Measurements from ENCODE around the gene ZBTB9. TPM values are rescaled to one million over a fixed set of nuclear protein-coding genes. Genes with fewer than 3 reads are reported as not detected.
"Not testable (repeated sequence)": the region's sequence is repeated elsewhere in the genome, so short reads cannot be mapped to it uniquely, and the experiment has no call there.

ZBTB9 gene
- polyA plus RNA-seq, 3 donors: 0.42 to 2.0 (median 1.1) TPM

- Histone ChIP-seq H3K27ac (ENCODE audit: low read depth in 1 of 2, low read length in 2 of 2) (no peak overlapping the region), H3K9me3 (replicated peaks in 1 of 2; ENCODE audit: control insufficient read depth in 1 of 2, insufficient read depth in 1 of 2, low read length in 2 of 2) (no peaks in the 10 kb centered on the region), H3K27me3 (ENCODE audit: control insufficient read depth in 2 of 2, insufficient read depth in 2 of 2, low read length in 2 of 2) (no peaks in the 10 kb centered on the region), H3K79me2 (ENCODE audit: insufficient read depth, low read length) (no peaks in the 10 kb centered on the region), H4K20me1 (ENCODE audit: insufficient read depth, low read length) (no peaks in the 10 kb centered on the region), H3K4me1 (ENCODE audit: control insufficient read depth in 1 of 2, insufficient read depth in 2 of 2, low read length in 2 of 2) (no peaks in the 10 kb centered on the region), H3K4me3 (replicated peaks in 1 of 3; ENCODE audit: low read depth in 2 of 3, low read length in 3 of 3) (no peak overlapping the region), H3K4me2 (replicated peaks; ENCODE audit: extremely low read depth, low read length, poor library complexity, severe bottlenecking) (no peak overlapping the region), H2AFZ (ENCODE audit: insufficient read depth, low read depth, low read length, poor library complexity, severe bottlenecking) (no peak overlapping the region), H3K9ac (ENCODE audit: insufficient read depth, low read length, poor library complexity, severe bottlenecking) (no peak overlapping the region), H3K36me3 (replicated peaks in 1 of 2; ENCODE audit: control insufficient read depth in 1 of 2, insufficient read depth in 2 of 2, low read length in 2 of 2) (no peaks in the 10 kb centered on the region)
- DNase-seq: no peak
- intact Hi-C loops (cut with micrococcal nuclease): no loop called here
- no peaks in the 10 kb centered on the region for H3K4me1 Mint-ChIP-seq
- peaks cover 2 to 14% (median 7%) of the 10 kb centered on the region in 3 donors for H3K27me3 Mint-ChIP-seq (ENCODE audit: low read depth in 3 of 3)
- no CpG with 5 or more reads among the region's 3 CpGs for WGBS (ENCODE audit: insufficient coverage)
- TF ChIP-seq, protein P1, sequence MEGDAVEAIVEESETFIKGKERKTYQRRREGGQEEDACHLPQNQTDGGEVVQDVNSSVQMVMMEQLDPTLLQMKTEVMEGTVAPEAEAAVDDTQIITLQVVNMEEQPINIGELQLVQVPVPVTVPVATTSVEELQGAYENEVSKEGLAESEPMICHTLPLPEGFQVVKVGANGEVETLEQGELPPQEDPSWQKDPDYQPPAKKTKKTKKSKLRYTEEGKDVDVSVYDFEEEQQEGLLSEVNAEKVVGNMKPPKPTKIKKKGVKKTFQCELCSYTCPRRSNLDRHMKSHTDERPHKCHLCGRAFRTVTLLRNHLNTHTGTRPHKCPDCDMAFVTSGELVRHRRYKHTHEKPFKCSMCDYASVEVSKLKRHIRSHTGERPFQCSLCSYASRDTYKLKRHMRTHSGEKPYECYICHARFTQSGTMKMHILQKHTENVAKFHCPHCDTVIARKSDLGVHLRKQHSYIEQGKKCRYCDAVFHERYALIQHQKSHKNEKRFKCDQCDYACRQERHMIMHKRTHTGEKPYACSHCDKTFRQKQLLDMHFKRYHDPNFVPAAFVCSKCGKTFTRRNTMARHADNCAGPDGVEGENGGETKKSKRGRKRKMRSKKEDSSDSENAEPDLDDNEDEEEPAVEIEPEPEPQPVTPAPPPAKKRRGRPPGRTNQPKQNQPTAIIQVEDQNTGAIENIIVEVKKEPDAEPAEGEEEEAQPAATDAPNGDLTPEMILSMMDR (IDR thresholded peaks at IDR 0.05): no peak
- no peaks in the 10 kb centered on the region for H3K36me3 Mint-ChIP-seq
- peaks cover 0 to 9% (median 2%) of the 10 kb centered on the region in 7 donors for H3K9me3 Mint-ChIP-seq
- no peak overlapping the region for H3K27ac Mint-ChIP-seq
- H3K4me3 Mint-ChIP-seq: no peak overlapping the region
Measured at GRCh38 chr6:33483678-33484077, 29.3 kb downstream of the ZBTB9 start.

DNA sequence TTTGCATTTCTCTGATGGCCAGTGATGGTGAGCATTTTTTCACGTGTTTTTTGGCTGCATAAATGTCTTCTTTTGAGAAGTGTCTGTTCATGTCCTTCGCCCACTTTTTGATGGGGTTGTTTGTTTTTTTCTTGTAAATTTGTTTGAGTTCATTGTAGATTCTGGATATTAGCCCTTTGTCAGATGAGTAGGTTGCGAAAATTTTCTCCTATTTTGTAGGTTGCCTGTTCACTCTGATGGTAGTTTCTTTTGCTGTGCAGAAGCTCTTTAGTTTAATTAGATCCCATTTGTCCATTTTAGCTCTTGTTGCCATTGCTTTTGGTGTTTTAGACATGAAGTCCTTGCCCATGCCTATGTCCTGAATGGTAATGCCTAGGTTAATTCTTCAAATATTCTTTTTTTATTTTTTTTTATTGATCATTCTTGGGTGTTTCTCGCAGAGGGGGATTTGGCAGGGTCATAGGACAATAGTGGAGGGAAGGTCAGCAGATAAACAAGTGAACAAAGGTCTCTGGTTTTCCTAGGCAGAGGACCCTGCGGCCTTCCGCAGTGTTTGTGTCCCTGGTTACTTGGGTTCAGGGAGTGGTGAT is 30.4 kb downstream of the ZBTB9 start:
- H3K27me3 Mint-ChIP-seq (ENCODE audit: low read depth in 3 of 3): peaks cover 2 to 11% (median 7%) of the 10 kb centered on the region in 3 donors
- H3K9me3 ChIP-seq (replicated peaks in 1 of 2; ENCODE audit: control insufficient read depth in 1 of 2, insufficient read depth in 1 of 2, low read length in 2 of 2); H3K9me3 Mint-ChIP-seq; H3K27ac Mint-ChIP-seq; H3K4me2 ChIP-seq (replicated peaks; ENCODE audit: extremely low read depth, low read length, poor library complexity, severe bottlenecking); H3K4me1 ChIP-seq (ENCODE audit: control insufficient read depth in 1 of 2, insufficient read depth in 2 of 2, low read length in 2 of 2); H4K20me1 ChIP-seq (ENCODE audit: insufficient read depth, low read length); H3K4me1 Mint-ChIP-seq; H3K27ac ChIP-seq (ENCODE audit: low read depth in 1 of 2, low read length in 2 of 2); H3K36me3 Mint-ChIP-seq; intact Hi-C loops (cut with micrococcal nuclease); H3K79me2 ChIP-seq (ENCODE audit: insufficient read depth, low read length); H3K4me3 ChIP-seq (replicated peaks in 1 of 3; ENCODE audit: low read depth in 2 of 3, low read length in 3 of 3); H3K4me3 Mint-ChIP-seq; H3K27me3 ChIP-seq (ENCODE audit: control insufficient read depth in 2 of 2, insufficient read depth in 2 of 2, low read length in 2 of 2); H3K9ac ChIP-seq (ENCODE audit: insufficient read depth, low read length, poor library complexity, severe bottlenecking); H3K36me3 ChIP-seq (replicated peaks in 1 of 2; ENCODE audit: control insufficient read depth in 1 of 2, insufficient read depth in 2 of 2, low read length in 2 of 2); H2AFZ ChIP-seq (ENCODE audit: insufficient read depth, low read depth, low read length, poor library complexity, severe bottlenecking); DNase-seq: not testable (repeated sequence)
- no CpG with 5 or more reads among the region's 6 CpGs for WGBS (ENCODE audit: insufficient coverage)

DNA sequence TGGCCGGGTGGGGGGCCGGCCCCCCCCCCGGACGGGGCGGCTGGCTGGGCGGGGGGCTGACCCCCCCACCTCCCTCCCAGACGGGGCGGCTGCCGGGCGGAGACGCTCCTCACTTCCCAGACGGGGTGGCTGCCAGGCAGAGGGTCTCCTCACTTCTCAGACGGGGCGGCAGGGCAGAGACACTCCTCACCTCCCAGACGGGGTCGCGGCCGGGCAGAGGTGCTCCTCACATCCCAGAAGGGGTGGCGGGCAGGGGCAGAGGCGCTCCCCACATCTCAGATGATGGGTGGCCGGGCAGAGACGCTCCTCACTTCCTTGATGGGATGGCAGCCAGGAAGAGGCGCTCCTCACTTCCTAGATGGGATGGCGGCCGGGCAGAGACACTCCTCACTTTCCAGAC is 31.3 kb downstream of the ZBTB9 start:
- H3K79me2 ChIP-seq (ENCODE audit: insufficient read depth, low read length); H3K9ac ChIP-seq (ENCODE audit: insufficient read depth, low read length, poor library complexity, severe bottlenecking); H3K27ac Mint-ChIP-seq; H3K4me2 ChIP-seq (replicated peaks; ENCODE audit: extremely low read depth, low read length, poor library complexity, severe bottlenecking); H3K9me3 Mint-ChIP-seq; H3K4me3 Mint-ChIP-seq; DNase-seq; H3K4me1 ChIP-seq (ENCODE audit: control insufficient read depth in 1 of 2, insufficient read depth in 2 of 2, low read length in 2 of 2); H3K27me3 ChIP-seq (ENCODE audit: control insufficient read depth in 2 of 2, insufficient read depth in 2 of 2, low read length in 2 of 2); H4K20me1 ChIP-seq (ENCODE audit: insufficient read depth, low read length); H2AFZ ChIP-seq (ENCODE audit: insufficient read depth, low read depth, low read length, poor library complexity, severe bottlenecking); H3K27ac ChIP-seq (ENCODE audit: low read depth in 1 of 2, low read length in 2 of 2); H3K4me1 Mint-ChIP-seq; H3K9me3 ChIP-seq (replicated peaks in 1 of 2; ENCODE audit: control insufficient read depth in 1 of 2, insufficient read depth in 1 of 2, low read length in 2 of 2); H3K36me3 Mint-ChIP-seq; H3K4me3 ChIP-seq (replicated peaks in 1 of 3; ENCODE audit: low read depth in 2 of 3, low read length in 3 of 3); H3K36me3 ChIP-seq (replicated peaks in 1 of 2; ENCODE audit: control insufficient read depth in 1 of 2, insufficient read depth in 2 of 2, low read length in 2 of 2); intact Hi-C loops (cut with micrococcal nuclease): not testable (repeated sequence)
- H3K27me3 Mint-ChIP-seq (ENCODE audit: low read depth in 3 of 3): peaks cover 2 to 10% (median 7%) of the 10 kb centered on the region in 3 donors
- 98% methylated on average over 8 of the region's 25 CpGs for WGBS (ENCODE audit: insufficient coverage)
